ENCODE data around the gene LILRB1. TPM values are rescaled to one million over a fixed set of nuclear protein-coding genes. Genes with fewer than 3 reads are reported as not detected.
"Not testable (repeated sequence)": the region's sequence is repeated elsewhere in the genome, so short reads cannot be mapped to it uniquely, and the experiment has no call there.

The LILRB1 gene
- total and polyA plus RNA-seq, 2 donors from 2014 or later: 0.41 to 10.9 TPM

- H3K4me1 ChIP-seq (ENCODE audit: control insufficient read depth in 2 of 3, insufficient read depth in 2 of 3, low read depth in 1 of 3, low read length in 3 of 3): no peaks in the 10 kb centered on the region
- no peaks in the 10 kb centered on the region for H3K27me3 ChIP-seq (ENCODE audit: control insufficient read depth, insufficient read depth, low read length)
- no peak overlapping the region for H3K4me3 ChIP-seq (ENCODE audit: low read length in 3 of 3)
- H3K36me3 ChIP-seq (ENCODE audit: control insufficient read depth in 2 of 3, insufficient read depth in 3 of 3, low read length in 3 of 3): no peaks in the 10 kb centered on the region
- H3K27ac ChIP-seq (ENCODE audit: low read depth in 2 of 2, low read length in 2 of 2): no peak overlapping the region
- no peak overlapping the region for H3K9ac ChIP-seq (ENCODE audit: low read length in 3 of 3)
- DNase-seq (no peak), FAIRE-seq (no peak)
- intact Hi-C loops (cut with DNase I): no loop called here
- TF ChIP-seq, protein P1, sequence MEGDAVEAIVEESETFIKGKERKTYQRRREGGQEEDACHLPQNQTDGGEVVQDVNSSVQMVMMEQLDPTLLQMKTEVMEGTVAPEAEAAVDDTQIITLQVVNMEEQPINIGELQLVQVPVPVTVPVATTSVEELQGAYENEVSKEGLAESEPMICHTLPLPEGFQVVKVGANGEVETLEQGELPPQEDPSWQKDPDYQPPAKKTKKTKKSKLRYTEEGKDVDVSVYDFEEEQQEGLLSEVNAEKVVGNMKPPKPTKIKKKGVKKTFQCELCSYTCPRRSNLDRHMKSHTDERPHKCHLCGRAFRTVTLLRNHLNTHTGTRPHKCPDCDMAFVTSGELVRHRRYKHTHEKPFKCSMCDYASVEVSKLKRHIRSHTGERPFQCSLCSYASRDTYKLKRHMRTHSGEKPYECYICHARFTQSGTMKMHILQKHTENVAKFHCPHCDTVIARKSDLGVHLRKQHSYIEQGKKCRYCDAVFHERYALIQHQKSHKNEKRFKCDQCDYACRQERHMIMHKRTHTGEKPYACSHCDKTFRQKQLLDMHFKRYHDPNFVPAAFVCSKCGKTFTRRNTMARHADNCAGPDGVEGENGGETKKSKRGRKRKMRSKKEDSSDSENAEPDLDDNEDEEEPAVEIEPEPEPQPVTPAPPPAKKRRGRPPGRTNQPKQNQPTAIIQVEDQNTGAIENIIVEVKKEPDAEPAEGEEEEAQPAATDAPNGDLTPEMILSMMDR (IDR thresholded peaks at IDR 0.05; ENCODE audit: borderline replicate concordance, extremely low read depth, insufficient read depth): no peak
- no peaks in the 10 kb centered on the region for H3K9me3 ChIP-seq (ENCODE audit: control insufficient read depth in 2 of 3, insufficient read depth in 1 of 3, low read length in 3 of 3)
Observed at GRCh38 chr19:54633401-54633800, 3.1 kb downstream of the LILRB1 start.

- H3K36me3 ChIP-seq (ENCODE audit: control insufficient read depth in 2 of 3, insufficient read depth in 3 of 3, low read length in 3 of 3); H3K9ac ChIP-seq (ENCODE audit: low read length in 3 of 3); H3K4me3 ChIP-seq (ENCODE audit: low read length in 3 of 3); intact Hi-C loops (cut with DNase I); H3K27ac ChIP-seq (ENCODE audit: low read depth in 2 of 2, low read length in 2 of 2); H3K4me1 ChIP-seq (ENCODE audit: control insufficient read depth in 2 of 3, insufficient read depth in 2 of 3, low read depth in 1 of 3, low read length in 3 of 3); H3K9me3 ChIP-seq (ENCODE audit: control insufficient read depth in 2 of 3, insufficient read depth in 1 of 3, low read length in 3 of 3); H3K27me3 ChIP-seq (ENCODE audit: control insufficient read depth, insufficient read depth, low read length); FAIRE-seq: not testable (repeated sequence)
- peak in 4 of 5 donors; percentile 31 to 61 (median 52) for DNase-seq
Observed at GRCh38 chr19:54636081-54636480, 5.8 kb downstream of the LILRB1 start.

- Histone ChIP-seq H3K36me3 (ENCODE audit: control insufficient read depth in 2 of 3, insufficient read depth in 3 of 3, low read length in 3 of 3) (no peaks in the 10 kb centered on the region), H3K9ac (ENCODE audit: low read length in 3 of 3) (no peak overlapping the region), H3K4me1 (ENCODE audit: control insufficient read depth in 2 of 3, insufficient read depth in 2 of 3, low read depth in 1 of 3, low read length in 3 of 3) (no peaks in the 10 kb centered on the region), H3K27ac (ENCODE audit: low read depth in 2 of 2, low read length in 2 of 2) (no peak overlapping the region), H3K4me3 (ENCODE audit: low read length in 3 of 3) (no peak overlapping the region), H3K27me3 (ENCODE audit: control insufficient read depth, insufficient read depth, low read length) (no peaks in the 10 kb centered on the region), H3K9me3 (ENCODE audit: control insufficient read depth in 2 of 3, insufficient read depth in 1 of 3, low read length in 3 of 3) (no peaks in the 10 kb centered on the region)
- DNase-seq (no peak), FAIRE-seq (no peak)
- TF ChIP-seq, protein P1 (IDR thresholded peaks at IDR 0.05; ENCODE audit: borderline replicate concordance, extremely low read depth, insufficient read depth): no peak
- intact Hi-C loops (cut with DNase I): no loop called here
Observed at GRCh38 chr19:54638683-54639082, 8.4 kb downstream of the LILRB1 start.

GRCh38 chr19:54642953-54643352 lies 12.7 kb downstream of the LILRB1 start:
- H3K9me3 ChIP-seq (ENCODE audit: control insufficient read depth in 2 of 3, insufficient read depth in 1 of 3, low read length in 3 of 3); H3K36me3 ChIP-seq (ENCODE audit: control insufficient read depth in 2 of 3, insufficient read depth in 3 of 3, low read length in 3 of 3); H3K9ac ChIP-seq (ENCODE audit: low read length in 3 of 3); DNase-seq; H3K4me3 ChIP-seq (ENCODE audit: low read length in 3 of 3); H3K27ac ChIP-seq (ENCODE audit: low read depth in 2 of 2, low read length in 2 of 2); H3K27me3 ChIP-seq (ENCODE audit: control insufficient read depth, insufficient read depth, low read length); H3K4me1 ChIP-seq (ENCODE audit: control insufficient read depth in 2 of 3, insufficient read depth in 2 of 3, low read depth in 1 of 3, low read length in 3 of 3); FAIRE-seq; intact Hi-C loops (cut with DNase I): not testable (repeated sequence)

DNA sequence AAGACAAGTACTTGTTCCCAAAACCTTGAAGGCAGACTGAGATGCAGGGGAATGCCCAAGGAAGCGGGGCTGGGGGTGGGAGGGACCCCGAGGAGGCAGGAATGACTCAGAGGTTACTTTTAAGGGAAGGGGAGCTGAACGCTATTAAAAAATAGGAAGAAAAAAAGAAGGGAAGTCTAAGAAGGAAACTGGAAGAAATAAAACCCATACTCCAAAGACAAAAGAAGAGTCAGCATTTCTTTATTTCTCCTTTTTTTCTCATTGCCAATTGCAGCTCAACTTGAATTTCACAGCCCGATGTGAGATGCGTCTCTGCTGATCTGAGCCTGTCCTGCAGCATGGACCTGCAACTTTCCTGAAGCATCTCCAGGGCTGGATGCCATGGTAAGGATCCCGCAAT lies 13.3 kb downstream of the LILRB1 start:
- FAIRE-seq; H3K36me3 ChIP-seq (ENCODE audit: control insufficient read depth in 2 of 3, insufficient read depth in 3 of 3, low read length in 3 of 3); H3K9ac ChIP-seq (ENCODE audit: low read length in 3 of 3); intact Hi-C loops (cut with DNase I); DNase-seq; H3K27me3 ChIP-seq (ENCODE audit: control insufficient read depth, insufficient read depth, low read length); H3K9me3 ChIP-seq (ENCODE audit: control insufficient read depth in 2 of 3, insufficient read depth in 1 of 3, low read length in 3 of 3); H3K4me3 ChIP-seq (ENCODE audit: low read length in 3 of 3); H3K27ac ChIP-seq (ENCODE audit: low read depth in 2 of 2, low read length in 2 of 2); H3K4me1 ChIP-seq (ENCODE audit: control insufficient read depth in 2 of 3, insufficient read depth in 2 of 3, low read depth in 1 of 3, low read length in 3 of 3): not testable (repeated sequence)
